DMS79 (cell line): ENCODE measurements around the gene CACNA2D4.

Experiments
- DNase-seq: peaks from one replicate; lab custom pipeline; 2025; lab: John Stamatoyannopoulos, UW

The CACNA2D4 gene

GRCh38 chr12:1934831-1935230, 16.4 kb upstream of the CACNA2D4 start:
- DNase-seq = no peak

DNA sequence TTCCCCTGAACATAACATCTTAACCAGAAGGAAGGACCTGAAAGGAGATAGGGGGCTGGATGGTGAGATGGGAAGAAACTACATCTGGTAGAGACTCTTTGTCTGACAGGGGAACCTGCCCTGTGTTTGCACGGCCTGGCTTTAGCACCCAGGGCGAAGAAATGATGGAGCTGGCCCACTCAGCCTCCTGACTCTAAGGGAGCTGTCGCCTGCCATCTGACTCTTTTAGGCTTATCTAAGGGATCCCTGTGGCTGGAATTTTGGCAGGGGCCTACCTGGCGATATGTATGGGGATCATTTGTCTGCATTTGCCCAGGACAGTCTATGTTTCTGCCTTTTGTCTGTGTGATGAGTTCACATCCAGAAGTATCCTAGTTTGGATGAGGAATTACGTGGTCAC, 15.6 kb upstream of the CACNA2D4 start:
- DNase-seq = no peak

GRCh38 chr12:1933342-1934051, 15.0 kb upstream of the CACNA2D4 start:
- peak; percentile 6 for DNase-seq

- peak; percentile 41 for DNase-seq
Measured at GRCh38 chr12:1932264-1932777, 13.9 kb upstream of the CACNA2D4 start.

- no peak for DNase-seq
Measured at GRCh38 chr12:1931642-1932041, 13.2 kb upstream of the CACNA2D4 start.

GRCh38 chr12:1930803-1931597, 12.5 kb upstream of the CACNA2D4 start:
- no peak for DNase-seq

GRCh38 chr12:1929985-1930802, 11.7 kb upstream of the CACNA2D4 start:
- no peak for DNase-seq

- no peak for DNase-seq
Measured at GRCh38 chr12:1929241-1929984, 11.0 kb upstream of the CACNA2D4 start.

DNA sequence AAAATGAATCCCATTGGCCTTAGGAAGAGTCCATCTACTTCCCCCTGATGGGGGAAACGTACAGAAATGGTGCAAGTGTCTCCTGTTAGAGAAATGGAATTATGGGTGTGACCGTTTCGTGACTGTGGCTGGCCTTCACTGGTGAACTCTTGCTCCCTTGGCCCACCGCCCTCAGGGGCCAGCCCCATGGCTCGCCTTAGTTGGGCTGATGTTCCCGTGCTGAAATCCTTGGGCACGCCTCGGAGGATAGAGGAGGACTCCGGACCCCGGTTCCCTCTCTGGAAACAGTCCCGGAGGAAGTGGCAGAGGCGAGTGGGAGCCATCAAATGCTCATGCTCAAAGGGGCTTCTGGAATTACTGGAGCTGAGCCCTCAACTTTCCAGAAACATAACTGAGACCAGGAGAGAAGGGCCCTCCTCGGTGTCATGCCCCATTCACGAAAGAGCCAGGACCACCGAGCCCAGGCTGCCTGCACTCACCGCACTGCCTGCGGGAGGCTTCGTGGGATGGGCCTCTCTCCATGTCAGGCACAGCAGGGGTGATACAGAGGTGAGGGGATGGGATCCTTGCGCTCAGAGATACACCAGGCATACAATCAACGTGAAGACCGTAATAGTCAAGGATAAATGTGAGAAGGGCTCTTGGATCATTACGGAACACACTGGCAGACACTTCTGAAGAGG, 10.1 kb upstream of the CACNA2D4 start:
- no peak for DNase-seq

- no peak for DNase-seq
Measured at GRCh38 chr12:1927751-1928351, 9.4 kb upstream of the CACNA2D4 start.

GRCh38 chr12:1927051-1927680, 8.7 kb upstream of the CACNA2D4 start:
- no peak for DNase-seq

- no peak for DNase-seq
Measured at GRCh38 chr12:1926251-1926657, 7.8 kb upstream of the CACNA2D4 start.

DNA sequence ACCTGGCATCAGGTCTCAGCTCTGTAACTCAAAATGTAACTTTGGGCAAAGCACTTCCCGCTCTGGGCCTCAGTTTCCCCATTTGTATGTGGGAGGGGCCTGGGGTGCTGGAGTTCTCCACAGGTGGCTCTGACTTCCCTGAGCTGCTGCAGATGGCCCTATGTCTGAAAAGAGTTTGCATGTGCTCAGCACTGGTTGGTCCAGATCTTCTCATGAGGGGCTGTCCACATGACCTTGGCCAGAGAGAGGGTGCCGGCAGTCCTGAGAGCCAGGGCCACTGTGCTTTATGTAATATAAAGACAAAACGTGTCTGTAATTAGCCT, 7.2 kb upstream of the CACNA2D4 start:
- no peak for DNase-seq

DNA sequence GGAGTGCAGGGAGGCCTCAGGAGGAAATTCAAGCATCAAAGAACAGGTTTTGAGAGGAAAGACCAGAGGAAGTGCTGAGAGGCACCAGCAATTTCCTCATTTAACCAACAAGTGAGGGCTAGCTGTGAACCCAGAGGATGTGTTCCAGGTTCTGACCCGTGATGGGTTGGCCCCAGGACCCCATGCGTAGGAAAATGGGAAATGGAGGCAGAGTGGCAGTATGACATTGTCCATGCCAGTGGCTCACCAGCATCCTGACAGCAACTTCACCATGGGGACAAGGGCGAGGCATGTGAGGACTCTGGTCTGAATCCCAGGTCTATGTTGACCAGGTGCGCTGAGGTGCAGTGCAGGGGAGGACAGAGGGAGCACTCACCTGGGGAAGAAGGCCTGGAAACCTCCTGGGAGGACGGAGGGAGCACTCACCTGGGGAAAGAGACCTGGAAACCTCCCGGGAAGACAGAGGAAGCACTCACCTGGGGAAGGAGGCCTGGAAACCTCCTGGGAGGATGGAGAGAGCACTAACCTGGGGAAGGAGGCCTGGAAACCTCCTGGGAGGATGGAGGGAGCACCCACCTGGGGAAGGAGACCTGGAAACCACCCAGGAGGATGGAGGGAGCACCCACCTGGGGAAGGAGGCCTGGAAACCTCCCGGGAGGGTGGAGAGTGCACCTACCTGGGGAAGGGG, 6.7 kb upstream of the CACNA2D4 start:
- DNase-seq = no peak

- DNase-seq = no peak
Measured at GRCh38 chr12:1922985-1923384, 4.5 kb upstream of the CACNA2D4 start.

GRCh38 chr12:1922075-1922709, 3.7 kb upstream of the CACNA2D4 start:
- no peak for DNase-seq

- DNase-seq = no peak
Measured at GRCh38 chr12:1920971-1921370, 2.5 kb upstream of the CACNA2D4 start.

- no peak for DNase-seq
Measured at GRCh38 chr12:1920436-1920835, 2.0 kb upstream of the CACNA2D4 start.

DNA sequence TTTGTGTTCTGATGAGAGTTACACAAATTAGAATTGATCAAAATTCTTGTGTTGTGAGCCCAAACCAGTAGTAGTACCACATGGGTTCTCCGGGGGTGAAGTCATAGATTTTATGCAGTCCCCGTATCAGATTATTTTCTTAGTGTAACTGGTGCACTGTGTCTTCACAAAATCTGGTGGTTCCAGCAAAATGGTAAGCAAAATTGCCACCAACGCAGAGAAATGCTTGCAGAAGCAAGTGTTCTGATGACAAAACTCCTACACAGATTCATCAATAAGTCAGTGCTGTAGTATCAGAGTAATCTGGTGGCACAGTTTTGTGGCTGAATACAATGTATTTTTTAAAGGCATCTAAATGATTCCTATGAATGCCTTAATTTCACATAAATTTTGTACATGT, 1.3 kb upstream of the CACNA2D4 start:
- DNase-seq = no peak
